SW 1271 (cell line): ENCODE data around the gene SKI.

ENCODE experiments used
- DNase-seq, 2 experiments: peaks; one replicate each; lab custom pipeline; 2025; lab: John Stamatoyannopoulos, UW

The SKI gene

DNA sequence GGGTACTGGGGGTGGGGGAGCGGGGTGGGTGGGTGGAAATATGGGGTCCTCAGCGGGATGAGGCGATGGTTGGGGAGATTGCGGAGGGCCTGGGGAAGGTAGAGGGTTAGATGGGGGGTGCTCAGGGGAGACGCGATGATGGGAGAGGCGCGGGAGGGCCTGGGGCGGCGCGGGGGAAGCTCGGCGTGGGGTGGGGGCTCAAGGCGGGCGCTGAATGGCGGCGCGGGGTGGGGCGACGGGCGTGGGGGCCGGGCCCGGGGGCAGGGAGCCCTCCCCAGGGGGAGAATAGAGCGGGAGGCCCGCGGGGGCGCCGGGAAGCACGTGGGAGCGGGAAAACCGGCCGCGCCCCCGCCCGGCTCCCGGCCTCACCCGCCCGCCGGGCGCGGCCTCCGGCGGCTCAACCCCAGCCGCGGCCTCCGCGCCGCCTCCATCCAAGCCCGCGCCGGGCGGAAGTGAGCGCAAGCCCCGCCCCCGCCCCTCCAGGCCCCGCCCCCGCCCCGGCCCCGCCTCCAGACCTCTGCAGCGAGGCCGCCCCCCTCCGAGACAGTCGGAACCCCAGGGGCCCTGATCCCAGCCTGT lies 33.7 kb upstream of the SKI start, which contains the start of gene FAAP20:
TSS of gene FAAP20 (minus strand) at position 454 of the 579 bp plus-strand sequence. CDS start at position 431, 23 bp downstream.
- DNase-seq: no peak

DNA sequence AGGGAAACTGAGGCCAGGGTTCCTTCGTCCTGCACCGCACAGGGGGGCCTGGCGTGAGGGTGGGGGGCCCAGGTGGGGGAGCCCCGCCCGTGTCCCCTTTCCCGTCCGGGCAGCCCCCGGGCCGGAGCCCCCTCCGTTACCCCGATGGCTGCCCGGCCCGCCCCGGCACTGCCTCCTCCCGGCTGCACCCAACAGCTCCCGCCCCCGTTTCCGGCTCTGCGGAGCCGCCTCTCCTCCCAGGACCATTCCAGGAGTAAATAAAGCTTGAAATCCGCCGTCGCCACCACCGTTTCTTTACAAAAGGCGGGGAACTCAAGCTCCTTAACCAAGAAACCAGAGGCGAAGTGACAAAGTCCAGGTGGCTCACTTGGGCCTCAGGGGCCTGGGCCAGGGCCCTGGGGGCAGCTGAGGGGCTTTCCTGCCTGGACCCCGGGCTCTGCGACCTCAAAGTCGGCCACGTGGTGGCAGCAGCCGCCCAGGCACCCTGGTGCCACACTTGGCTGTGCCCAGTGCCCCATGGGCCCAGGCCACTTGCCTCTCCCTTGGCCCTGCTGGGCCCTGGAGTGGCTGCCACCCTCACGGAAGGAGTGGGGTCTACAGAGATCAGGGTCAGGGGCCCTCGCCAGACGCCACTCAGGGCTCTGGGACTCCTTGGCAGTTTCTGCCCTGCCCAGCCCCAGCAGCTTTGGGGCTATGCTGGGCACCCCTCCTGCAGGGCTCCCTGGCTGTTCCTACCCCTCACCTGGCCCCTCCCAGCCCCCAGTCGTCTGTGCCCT lies 33.0 kb upstream of the SKI start:
- peak; percentile 41 to 81 for DNase-seq

DNA sequence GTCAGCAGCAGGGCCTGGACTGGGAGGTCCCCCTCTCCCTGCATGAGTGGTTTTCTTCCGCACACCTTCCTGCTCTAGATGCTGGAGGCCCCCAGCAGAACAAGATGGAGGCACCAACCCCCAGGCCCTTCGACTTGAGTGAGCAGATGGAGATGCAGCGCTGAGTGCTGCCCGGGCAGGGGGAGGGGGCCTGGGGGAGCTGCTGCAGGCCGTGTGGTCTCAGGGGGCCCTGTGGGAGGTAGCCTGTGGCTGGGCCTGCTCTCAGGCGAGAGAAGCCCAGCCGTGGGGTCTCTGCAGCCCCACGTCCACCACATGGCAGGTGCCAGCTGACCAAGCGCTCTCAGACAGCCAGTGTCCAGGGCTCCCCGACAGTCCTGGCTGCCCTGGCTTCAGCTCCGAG lies 32.3 kb upstream of the SKI start:
- DNase-seq: no peak

DNA sequence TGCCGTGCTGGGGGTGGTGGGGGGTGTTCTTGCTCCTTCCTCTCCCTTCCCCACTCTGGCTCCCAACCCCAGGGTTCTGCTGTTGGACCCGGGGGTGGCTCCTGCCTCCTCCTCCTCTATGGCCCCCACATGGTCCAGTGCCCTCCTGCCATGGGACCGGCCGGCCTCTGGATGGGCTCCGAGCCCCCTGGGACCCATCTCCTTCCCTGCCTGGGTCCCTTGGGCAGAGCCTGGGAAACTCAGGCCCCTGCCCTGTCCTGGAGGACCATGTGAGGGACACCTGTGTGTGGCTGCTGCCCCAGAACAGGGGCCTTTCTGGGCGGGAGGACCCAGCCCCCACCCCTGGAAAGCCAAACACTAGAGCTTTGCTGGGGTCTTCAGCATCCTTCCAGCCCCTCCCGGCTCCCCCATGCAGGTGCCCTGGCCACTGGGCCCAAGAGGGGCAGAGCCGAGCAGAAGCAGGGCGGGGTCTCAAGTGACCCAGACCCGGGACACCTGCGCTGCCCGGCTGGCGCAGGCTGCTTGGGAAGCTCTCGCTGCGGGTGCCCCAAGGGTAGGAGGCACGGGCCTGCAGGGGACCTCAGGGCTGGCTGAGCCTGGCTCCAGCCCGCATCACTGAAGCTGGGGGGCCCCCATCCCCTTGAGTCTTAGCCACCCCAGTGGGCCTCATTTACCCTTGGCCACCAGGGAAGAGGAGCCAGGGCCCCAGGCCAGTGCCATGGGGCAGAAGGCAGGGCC lies 31.0 kb upstream of the SKI start:
- DNase-seq: no peak

DNA sequence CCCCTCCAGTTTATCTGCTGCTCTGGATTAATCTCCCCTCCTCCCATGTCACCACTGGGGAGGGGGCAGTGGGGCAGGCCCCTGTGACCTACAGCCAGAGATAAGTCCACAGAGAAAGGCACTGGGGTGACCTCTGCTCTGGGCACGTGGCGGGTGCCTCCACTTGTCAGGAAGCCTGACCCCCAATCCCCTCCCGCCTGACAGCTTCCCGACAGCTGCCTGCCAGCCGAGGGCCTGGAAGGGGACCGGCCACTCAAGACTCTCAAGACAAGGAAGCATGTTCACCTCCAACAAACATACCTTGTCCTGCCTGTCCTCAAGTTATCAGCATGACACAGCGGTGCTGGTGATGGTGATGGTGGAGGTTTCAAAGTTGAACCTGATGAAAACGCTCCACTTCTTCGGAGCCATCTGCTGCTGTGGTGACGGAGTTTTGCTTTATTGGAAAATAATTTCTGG lies 30.4 kb upstream of the SKI start:
- no peak for DNase-seq

DNA sequence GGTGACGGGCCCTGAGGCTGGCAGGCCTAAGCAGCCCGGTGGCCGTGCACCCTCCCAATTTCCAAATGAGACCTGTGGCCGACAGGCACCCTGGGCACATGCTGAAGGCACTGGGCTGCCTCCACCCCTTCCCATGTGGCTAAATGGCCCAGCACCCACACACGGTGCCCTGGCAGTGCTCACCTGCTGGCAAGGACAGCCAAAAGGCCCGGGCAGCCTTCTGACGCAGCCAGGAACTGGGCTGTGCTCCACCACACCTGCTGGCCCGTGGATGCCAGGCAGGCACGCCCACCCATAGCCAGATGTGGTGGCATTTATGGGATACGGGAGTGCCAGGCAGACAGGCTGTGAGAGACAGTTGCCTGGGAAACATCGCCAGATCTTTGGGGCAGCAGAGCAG lies 29.5 kb upstream of the SKI start:
- DNase-seq: no peak

DNA sequence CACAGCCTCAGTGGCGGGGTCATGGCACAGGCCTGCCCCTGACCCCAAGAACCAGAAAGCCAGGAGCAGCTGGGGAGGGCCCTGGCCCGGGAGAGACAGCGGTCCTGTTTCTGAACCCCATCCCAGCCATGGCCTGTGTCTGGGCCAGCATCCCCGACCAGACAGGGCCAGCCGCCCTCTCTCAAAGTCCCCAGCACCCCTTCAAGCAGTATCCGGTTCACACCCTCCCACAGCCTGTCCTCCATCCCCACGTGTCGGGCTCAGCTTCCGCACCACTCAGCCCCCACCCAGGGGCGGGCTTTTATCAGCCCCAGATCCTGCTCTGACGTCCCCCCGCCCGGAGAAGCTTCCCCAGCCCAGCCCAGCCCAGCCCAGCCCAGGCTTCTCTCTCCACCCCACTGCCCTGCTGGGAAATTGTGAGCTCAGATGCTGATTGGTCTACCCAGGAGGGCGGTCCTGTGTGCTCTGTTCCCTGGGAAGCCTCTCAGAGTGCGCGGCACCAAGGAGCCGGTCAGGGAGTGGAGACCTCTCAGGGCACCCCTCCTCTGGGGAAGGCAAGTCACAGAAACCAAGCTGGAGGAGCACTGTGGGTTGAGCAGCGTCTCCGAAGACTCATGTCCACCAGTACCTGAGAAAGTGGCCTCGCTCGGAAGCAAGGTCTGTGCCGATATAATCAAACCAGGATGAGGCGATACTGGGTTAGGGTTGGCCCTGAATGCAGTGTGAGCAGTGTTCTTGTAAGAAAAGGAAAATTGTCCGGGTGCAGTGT lies 28.9 kb upstream of the SKI start:
- no peak for DNase-seq

DNA sequence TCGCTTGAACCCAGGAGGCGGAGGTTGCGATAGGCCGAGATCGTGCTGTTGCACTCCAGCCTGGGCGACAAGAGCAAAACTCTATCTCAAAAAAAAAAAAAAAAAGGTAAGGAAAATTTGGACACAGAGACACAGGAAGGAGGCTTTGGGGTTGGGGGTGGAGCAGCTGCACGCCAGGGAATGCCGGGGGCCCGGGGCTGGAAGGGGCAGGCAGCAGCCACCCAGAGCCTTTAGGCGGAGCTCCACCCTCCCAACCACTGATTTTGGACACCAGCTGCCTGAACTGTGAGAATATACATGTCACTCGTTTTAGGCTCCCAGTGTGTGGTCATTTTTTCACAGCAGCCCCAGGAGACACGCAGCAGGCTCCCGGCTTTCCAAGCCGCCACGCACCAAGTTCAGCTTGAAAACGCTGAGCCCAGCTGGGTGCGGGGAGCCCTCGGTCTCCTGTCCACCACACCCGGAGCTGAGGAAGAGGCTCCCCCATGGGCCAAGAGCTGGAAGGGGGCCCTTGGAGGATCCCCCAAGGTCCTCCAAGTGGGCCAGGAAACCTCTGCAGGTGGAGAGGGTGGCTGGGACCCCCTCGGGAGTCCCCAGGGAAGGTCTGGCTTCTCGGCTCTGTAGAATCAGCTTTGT lies 27.7 kb upstream of the SKI start:
- DNase-seq: no peak

DNA sequence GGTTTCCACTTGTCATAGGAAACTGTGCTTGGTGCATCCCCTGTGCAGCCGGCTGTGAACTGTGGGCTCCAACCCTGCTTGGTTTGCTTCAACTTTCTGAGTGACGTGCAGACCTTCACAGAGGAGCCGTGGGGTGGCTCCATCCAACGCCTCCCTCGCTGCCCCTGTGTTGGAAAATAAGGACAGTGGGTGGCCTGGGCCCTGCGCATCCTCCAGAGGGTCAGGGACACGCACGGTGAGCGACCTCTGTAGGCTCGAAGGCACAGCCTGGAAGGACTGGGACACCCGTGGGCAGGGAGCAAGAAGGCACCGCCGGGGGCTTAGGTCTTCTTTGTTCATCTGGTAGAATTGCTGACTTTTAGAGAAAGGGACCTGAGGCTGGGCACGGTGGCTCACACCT lies 27.1 kb upstream of the SKI start:
- DNase-seq: no peak

DNA sequence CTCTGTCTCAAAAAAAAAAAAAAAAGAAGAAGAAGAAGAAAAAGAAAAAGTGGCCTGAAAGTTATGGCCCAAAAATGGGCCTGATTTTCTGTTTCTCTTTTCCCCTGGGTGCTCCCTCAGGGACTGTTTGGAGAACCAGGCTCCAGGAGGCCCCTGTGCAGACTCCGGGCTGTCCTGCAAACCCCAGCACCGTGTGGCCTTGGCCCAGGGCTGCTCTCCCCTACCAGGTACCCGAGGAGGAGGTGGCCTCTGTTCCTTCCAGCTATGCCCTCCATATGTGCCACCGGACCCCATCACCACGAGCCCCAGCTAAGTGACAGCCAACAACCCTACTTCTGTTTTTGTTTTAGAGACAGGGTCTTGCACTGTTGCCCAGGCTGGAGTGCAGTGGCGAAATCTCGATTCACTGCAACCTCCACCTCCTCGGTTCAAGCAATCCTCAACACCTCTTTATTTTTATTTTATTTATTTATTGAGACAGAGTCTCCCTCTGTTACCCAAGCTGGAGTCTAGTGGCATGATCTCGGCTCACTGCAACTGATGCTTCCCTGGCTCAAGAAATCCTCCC lies 26.0 kb upstream of the SKI start:
- DNase-seq: no peak

DNA sequence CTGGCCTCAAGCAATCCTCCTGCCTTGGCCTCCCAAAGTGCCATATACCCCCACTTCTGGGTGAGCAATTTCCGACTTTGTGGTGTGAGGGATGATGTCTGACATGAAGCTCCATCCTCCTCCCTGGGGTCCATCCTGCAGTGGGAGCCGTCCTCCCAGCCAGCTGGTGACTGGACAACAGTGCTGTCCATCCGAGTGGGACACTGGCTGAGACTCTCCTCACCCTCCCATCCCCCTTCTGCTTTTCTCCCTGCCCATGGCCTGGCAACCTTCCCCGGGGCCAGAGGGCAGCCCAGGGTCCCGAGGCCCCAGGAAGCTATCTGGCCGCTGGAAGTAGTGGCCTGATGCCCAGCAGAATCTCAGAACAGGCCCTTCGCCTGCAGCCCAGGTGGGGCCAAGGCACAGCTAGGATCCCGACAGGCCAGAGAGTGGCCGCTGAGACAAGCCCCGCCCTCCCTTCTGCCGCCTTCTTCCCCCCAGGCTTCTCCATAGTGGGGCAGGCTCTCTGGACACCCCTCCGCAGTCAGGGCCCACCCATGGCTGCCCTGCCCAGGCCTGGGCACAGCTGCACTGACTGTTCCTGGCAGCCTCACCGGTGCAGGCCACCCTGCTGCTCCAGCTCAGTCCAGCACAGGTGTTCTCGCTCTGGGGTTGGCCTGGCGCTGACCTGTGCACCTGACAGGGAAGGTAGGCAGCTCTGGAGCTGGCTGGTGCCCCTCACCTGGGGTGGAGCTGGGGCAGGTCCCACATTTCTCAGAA lies 25.1 kb upstream of the SKI start:
- no peak for DNase-seq

DNA sequence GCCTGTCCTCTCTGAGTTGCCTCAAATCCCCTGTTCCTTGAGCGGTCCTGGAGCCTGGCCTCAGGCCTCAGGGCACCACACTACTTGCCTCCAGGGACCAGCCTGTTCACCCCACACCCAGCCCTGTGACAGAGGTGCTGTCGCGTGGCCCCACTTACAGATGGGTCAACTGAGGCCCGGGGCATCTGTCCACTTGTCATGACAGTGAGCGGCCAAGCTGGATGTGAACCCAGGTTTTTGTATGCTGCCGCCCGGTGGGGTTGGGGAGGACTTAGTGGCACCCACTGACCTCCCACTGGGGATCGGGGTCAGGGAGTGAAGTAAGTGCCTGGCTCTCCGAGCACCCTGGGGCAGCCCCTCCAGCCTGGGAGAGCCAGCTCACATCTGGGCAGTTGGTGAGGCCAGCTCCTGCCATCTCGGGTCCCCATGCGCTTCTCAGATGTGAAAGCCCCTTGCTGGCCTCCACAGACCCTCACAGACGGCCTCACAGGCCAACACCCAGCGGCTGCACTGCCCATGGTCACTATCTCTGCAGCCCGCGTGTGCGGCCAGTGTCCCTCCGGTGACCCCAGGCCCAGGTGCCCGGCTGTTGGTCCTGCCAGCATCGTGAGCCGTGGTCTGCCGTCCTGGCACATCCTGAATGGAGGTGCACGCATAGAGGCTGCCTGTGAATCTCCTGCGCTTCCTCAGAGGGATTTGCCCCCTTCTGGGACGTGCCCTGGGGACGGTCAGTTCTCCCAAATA lies 24.3 kb upstream of the SKI start:
- DNase-seq: no peak

DNA sequence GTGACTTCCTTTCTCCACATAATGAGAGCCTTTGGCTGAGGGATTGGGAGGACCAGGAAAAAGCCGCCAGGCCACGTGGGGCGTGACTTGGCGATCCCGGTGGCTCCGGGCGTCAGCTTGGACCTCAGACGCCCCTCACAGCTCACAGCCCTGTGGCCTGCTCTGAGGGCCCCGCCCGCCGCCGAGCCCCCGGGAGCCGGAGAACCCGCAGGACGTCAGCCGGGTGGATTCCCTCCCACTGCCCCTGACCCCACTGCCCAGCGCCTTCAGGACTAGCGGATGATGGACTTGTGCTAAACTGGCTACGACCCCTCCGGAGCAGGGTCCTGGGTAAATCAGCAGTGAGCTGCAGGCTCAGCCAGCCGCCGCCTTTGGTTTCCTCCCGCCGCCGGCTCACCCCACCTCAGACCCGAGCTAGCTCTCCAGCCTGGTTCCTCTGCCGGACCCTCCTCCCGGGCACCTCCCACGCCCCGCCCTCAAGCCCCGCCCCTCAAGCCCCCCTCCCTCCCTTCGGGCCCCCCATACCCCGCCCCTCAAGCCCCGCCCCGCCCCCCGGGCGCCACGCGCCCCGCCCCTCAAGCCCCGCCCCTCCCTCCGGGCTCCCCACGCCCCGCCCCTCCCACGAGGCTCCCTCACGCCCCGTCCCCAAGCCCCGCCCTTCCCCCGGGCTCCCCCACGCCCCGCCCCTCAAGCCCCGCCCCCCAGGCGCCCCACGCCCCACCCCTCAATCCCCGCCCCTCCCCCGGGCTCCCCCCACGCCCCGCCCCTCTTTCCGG lies 23.5 kb upstream of the SKI start:
- DNase-seq: peak in 1 of 2 experiments; percentile 24

DNA sequence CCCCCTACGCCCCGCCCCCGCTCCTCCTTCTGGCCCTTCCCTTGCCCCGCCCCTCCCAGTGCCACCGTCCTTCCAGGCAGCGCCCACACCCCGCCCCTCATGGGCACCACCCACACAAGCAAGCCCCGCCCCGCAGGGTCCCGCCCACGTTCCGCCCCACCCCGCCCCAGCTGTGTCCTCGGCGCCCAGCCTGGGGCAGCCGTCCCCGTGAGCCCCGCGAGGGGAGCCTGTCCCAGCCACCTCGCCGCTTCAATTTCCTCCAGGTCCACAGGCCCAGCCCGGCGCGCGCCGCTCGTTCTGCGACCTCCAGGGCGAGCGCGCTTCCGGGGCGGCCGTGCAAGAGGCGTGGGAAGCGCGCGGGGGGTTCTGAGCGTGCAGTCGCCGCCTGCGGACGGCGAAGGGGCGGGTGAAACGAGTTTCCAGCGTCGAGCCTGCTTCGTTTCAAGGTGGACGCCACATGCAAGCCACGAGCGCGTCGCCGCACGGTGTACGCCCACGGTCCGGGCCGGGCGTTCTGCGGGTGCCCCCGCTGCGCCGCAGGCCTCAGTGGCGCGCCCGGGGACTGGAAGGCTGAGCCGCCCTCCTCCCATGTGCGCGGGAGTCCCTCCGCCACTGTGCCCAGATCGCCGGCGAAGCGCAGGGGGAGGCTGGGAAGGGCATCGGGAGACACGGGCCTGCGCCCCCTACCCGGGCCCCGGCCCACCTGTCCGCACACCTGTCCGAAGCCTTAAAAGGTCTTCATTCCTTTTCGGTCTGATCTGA lies 22.7 kb upstream of the SKI start:
- DNase-seq: peak in 1 of 2 experiments; percentile 55

DNA sequence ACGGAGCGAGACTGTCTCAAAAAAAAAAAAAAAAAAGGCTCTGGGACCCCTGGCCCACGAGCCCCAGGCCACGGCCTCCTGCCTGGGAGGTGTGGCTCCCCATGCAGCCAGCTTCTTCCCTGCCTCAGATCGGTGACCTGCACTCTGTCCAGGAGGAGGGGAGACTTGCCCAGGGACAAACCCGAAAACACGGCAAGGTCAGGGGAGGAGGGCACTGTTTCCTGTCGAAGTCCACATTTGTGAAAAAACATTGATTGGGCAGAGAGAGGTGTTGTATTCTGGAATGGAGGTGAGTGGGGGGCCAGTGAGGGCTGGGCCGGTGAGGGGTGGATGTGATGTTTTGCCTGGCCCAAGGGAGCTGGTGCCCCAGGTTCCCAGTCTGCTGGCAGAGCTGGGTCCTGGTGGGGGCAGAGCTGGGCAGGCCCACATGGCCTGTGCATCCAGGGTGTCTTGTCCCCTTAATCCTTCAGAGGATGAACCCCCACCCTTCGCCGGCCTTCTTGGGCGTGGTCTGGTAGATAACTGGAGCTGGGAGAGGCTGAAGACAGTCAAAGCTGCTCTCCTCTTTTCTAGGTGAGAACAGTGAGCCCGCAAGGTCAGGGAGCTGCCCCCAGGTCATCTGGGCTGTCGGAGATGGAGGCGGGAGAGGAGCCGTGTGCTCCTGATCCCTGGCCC lies 21.2 kb upstream of the SKI start:
- DNase-seq: no peak

DNA sequence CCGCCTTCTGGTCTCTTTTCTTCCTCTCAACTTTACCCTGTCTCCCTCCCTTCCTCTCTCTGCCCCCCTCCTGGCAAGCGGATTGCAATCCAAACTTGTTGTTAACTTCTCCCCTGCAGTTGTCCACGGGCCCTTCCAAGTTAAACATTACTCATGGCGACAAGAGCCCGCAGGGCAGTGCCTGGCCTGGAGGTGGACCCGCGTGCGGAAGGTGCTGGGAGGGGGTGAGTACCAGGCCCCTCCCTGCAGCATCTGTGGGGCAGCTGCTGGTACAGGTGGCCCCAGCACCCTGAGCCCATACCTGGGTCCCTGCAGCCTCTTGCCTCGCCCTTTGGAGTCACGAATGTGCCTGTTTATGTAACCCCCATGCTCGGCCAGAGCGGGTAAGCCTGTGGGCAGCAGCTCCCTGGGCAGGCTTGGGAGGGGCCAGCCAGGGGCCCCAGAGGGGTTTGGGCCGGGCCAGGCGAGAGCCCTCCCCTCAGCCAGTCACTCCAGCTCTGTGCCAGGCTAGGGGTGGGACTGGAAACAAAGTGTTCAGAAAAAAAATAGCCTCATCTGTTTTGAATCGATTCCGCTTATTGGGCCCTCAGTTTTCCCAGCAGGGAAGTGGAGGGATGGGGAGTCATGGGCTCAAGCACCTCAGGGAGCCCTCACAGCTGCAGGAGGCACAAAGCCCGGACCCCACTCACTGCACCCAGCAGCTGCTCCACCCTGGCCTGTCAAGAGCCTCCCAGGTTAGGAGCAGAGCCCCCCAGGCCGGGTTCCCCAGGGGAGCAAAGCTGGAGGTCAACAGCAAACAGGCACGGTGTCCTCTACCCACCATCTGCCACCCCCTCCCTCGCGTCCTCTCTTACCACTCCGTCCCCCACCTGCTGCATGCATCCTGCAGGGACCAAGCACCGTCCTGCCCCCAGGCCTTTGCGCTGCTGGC lies 19.5 kb upstream of the SKI start:
- no peak for DNase-seq
